Neural cell (in vitro differentiated cells): ENCODE results near the gene LCN10. TPM values are rescaled to one million over a fixed set of nuclear protein-coding genes. Genes with fewer than 3 reads are reported as not detected.

Source experiments
- H2AFZ ChIP-seq: fragments of 200-600, 300-800 bp; sonication (generic), shearing (Covaris generic); 2 replicates; pipeline ENCODE4 v1.6.0; 2014; ENCODE audit warnings: low read depth, mild to moderate bottlenecking, antibody characterized with exemption, low read length, moderate library complexity
- H3F3A ChIP-seq: fragments of 200-600 bp; shearing (Covaris generic); 2 replicates; pipeline ENCODE4 v1.6.1; 2016; ENCODE audit warnings: mild to moderate bottlenecking, moderate library complexity, mixed read lengths, antibody characterized with exemption, low read length; ENCODE audit not compliant: insufficient read depth, poor library complexity, severe bottlenecking
- H3K27ac ChIP-seq: fragments of 200-600, 300-800 bp; sonication (generic), shearing (Covaris generic); 2 replicates; pipeline ENCODE4 v1.5.1; 2014; ENCODE audit warnings: mild to moderate bottlenecking, low read length, moderate library complexity
- H3K27me3 ChIP-seq: fragments of 300-800, 200-600 bp; sonication (generic), shearing (Covaris generic); 2 replicates; pipeline ENCODE4 v1.6.0; 2014; ENCODE audit warnings: mild to moderate bottlenecking, low read depth, low read length, moderate library complexity; ENCODE audit not compliant: insufficient read depth
- H3K36me3 ChIP-seq: fragments of 300-800, 200-600 bp; sonication (generic), shearing (Covaris generic); 2 replicates; pipeline ENCODE4 v1.5.1; 2014; ENCODE audit warnings: mild to moderate bottlenecking, antibody characterized with exemption, low read length, moderate library complexity; ENCODE audit not compliant: insufficient read depth
- H3K4me2 ChIP-seq: fragments of 300-800, 200-600 bp; sonication (generic), shearing (Covaris generic); 2 replicates; pipeline ENCODE4 v1.6.0; 2014; ENCODE audit warnings: mild to moderate bottlenecking, low read length
- H3K4me3 ChIP-seq: fragments of 300-800, 200-600 bp; sonication (generic), shearing (Covaris generic); 2 replicates; pipeline ENCODE4 v1.5.1; 2014; ENCODE audit warnings: mild to moderate bottlenecking, low read length, moderate library complexity
- H3K79me2 ChIP-seq: fragments of 200-600 bp; shearing (Covaris generic); replicated peaks from 2 replicates; pipeline ENCODE4 v1.6.0; 2014; ENCODE audit warnings: mild to moderate bottlenecking, low read length, moderate library complexity; ENCODE audit not compliant: insufficient read depth
- H3K9ac ChIP-seq: fragments of 300-800, 200-600 bp; sonication (generic), shearing (Covaris generic); 2 replicates; pipeline ENCODE4 v1.6.1; 2016; ENCODE audit warnings: mild to moderate bottlenecking, low read length, mixed read lengths
- H3K9me2 ChIP-seq: fragments of 200-600 bp; shearing (Covaris generic); 2 replicates; pipeline ENCODE4 v1.6.1; 2016; ENCODE audit warnings: mild to moderate bottlenecking, low read length, mixed read lengths; ENCODE audit not compliant: insufficient read depth
- H3K9me3 ChIP-seq: fragments of 200-600, 300-800 bp; sonication (generic), shearing (Covaris generic); 2 replicates; pipeline ENCODE4 v1.6.1; 2016; ENCODE audit warnings: mild to moderate bottlenecking, mixed run types, low read length, moderate library complexity, mixed read lengths
- H4K20me1 ChIP-seq: fragments of 200-600 bp; shearing (Covaris generic); 2 replicates; pipeline ENCODE4 v1.6.1; 2016; ENCODE audit warnings: mild to moderate bottlenecking, mixed run types; ENCODE audit not compliant: insufficient read depth
- EP300 ChIP-seq: fragments of 450-650 bp; conservative IDR thresholded peaks from 2 replicates; pipeline ENCODE4 v1.6.1; 2014; ENCODE audit warnings: antibody characterized with exemption, mild to moderate bottlenecking, moderate library complexity; ENCODE audit not compliant: poor library complexity, severe bottlenecking
- EZH2 ChIP-seq: fragments of 200-600, 300-800 bp; shearing (Covaris generic), sonication (generic); IDR thresholded peaks from 2 replicates; pipeline ENCODE4 v1.6.1; 2014; ENCODE audit warnings: antibody characterized with exemption, low read length, borderline replicate concordance, mild to moderate bottlenecking; ENCODE audit not compliant: insufficient read depth, poor library complexity, severe bottlenecking
- MXI1 ChIP-seq: fragments of 450-650 bp; conservative IDR thresholded peaks from 2 replicates; pipeline ENCODE4 v1.6.1; 2014; ENCODE audit warnings: antibody characterized with exemption, mild to moderate bottlenecking; ENCODE audit not compliant: poor library complexity, severe bottlenecking
- POLR2AphosphoS5 ChIP-seq: IDR thresholded peaks from 2 replicates; pipeline ENCODE4 v1.6.1; 2012
- RAD21 ChIP-seq: fragments of 450-650 bp; conservative IDR thresholded peaks from 2 replicates; pipeline ENCODE4 v1.6.1; 2014; ENCODE audit warnings: antibody characterized with exemption, mild to moderate bottlenecking, moderate library complexity
- SMC3 ChIP-seq: fragments of 450-650 bp; conservative IDR thresholded peaks from 2 replicates; pipeline ENCODE4 v1.6.1; 2014; ENCODE audit warnings: antibody characterized with exemption, mild to moderate bottlenecking, moderate library complexity; ENCODE audit not compliant: poor library complexity
- TAF1 ChIP-seq: IDR thresholded peaks from 2 replicates; pipeline ENCODE4 v1.6.1; 2012; ENCODE audit warnings: low read depth
- polyA plus RNA-seq: library from polyadenylated mRNA; depleted of rRNA; stranded (reverse); fragments of >200 nt; gene quantifications from 2 replicates; pipeline ENCODE4 v1.2.3, GENCODE V29; 2014
- TF ChIP-seq, protein P1 (sequence below): fragments of 450-650 bp; IDR thresholded peaks from 2 replicates; pipeline ENCODE4 v1.5.1; 2014; ENCODE audit warnings: antibody characterized with exemption, mild to moderate bottlenecking, moderate library complexity; ENCODE audit not compliant: poor library complexity, severe bottlenecking
- TF ChIP-seq, protein P2 (sequence below): IDR thresholded peaks from 2 replicates; pipeline ENCODE4 v1.6.1; 2012; ENCODE audit warnings: borderline replicate concordance

Gene LCN10
- polyA plus RNA-seq, 1 donor from 2014 or later = not detected

DNA sequence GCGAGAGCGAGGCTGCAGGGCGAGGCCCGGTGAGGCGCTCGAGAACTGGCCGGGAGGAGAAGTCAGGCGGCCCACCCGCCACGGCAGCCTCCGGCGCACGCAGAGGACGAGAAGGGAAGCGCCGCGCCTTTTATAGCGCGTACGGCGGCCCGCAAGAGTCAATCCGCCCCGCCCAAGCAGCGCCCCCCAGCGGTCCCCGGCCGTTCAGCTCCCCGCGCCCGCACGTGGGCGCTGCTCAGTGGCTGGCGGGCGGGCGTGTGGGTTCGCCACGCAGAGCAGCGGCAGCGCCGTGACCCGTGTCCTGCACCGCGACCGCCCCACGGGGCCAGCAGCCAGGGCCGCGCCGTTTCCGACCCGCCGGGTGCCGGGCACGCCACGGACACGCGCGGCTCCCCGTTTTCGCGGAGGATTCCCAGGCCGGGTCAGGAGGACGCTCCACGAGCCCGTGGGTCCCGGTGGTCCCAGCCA is 14.6 kb downstream of the LCN10 start:
- peaks cover 21% of the 10 kb centered on the region for H3K79me2 ChIP-seq
- peak; percentile 99 for TF ChIP-seq POLR2AphosphoS5
- TF ChIP-seq, protein P1, sequence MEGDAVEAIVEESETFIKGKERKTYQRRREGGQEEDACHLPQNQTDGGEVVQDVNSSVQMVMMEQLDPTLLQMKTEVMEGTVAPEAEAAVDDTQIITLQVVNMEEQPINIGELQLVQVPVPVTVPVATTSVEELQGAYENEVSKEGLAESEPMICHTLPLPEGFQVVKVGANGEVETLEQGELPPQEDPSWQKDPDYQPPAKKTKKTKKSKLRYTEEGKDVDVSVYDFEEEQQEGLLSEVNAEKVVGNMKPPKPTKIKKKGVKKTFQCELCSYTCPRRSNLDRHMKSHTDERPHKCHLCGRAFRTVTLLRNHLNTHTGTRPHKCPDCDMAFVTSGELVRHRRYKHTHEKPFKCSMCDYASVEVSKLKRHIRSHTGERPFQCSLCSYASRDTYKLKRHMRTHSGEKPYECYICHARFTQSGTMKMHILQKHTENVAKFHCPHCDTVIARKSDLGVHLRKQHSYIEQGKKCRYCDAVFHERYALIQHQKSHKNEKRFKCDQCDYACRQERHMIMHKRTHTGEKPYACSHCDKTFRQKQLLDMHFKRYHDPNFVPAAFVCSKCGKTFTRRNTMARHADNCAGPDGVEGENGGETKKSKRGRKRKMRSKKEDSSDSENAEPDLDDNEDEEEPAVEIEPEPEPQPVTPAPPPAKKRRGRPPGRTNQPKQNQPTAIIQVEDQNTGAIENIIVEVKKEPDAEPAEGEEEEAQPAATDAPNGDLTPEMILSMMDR = peak; percentile 99
- TF ChIP-seq TAF1 = peak; percentile 92
- peak; percentile 76 for TF ChIP-seq EP300
- TF ChIP-seq MXI1 = peak; percentile 97
- peak; percentile 55 for TF ChIP-seq SMC3
- no peak for TF ChIP-seq EZH2
- peak; percentile 44 for TF ChIP-seq RAD21
- TF ChIP-seq, protein P2, sequence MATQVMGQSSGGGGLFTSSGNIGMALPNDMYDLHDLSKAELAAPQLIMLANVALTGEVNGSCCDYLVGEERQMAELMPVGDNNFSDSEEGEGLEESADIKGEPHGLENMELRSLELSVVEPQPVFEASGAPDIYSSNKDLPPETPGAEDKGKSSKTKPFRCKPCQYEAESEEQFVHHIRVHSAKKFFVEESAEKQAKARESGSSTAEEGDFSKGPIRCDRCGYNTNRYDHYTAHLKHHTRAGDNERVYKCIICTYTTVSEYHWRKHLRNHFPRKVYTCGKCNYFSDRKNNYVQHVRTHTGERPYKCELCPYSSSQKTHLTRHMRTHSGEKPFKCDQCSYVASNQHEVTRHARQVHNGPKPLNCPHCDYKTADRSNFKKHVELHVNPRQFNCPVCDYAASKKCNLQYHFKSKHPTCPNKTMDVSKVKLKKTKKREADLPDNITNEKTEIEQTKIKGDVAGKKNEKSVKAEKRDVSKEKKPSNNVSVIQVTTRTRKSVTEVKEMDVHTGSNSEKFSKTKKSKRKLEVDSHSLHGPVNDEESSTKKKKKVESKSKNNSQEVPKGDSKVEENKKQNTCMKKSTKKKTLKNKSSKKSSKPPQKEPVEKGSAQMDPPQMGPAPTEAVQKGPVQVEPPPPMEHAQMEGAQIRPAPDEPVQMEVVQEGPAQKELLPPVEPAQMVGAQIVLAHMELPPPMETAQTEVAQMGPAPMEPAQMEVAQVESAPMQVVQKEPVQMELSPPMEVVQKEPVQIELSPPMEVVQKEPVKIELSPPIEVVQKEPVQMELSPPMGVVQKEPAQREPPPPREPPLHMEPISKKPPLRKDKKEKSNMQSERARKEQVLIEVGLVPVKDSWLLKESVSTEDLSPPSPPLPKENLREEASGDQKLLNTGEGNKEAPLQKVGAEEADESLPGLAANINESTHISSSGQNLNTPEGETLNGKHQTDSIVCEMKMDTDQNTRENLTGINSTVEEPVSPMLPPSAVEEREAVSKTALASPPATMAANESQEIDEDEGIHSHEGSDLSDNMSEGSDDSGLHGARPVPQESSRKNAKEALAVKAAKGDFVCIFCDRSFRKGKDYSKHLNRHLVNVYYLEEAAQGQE = peak; percentile 85

DNA sequence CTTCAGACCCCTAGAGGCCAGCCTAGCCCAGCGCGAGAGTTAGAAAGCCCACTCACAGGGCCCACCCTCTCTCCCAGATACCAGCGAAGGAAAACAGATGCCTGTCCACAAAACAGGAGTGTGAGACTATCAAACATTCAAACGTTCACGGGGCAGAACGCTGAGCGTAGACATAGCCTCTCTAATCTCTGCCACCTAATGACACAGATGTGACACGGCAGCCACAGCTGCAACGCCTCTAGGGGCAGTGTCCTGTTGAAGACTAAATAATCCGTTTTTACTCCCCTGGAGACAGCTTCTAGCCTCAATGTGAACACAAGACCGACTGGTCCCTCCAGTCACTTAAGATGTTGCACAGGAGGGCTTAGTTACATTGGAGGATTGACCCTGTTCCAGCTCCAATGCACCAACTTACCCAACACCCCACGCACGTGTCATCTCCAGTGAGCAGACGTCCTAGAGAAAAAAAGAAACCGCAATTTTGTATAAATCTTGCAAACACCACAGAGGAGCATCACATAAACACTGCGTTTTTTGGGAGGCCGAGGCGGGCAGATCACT is 16.0 kb downstream of the LCN10 start:
- Histone ChIP-seq H3K79me2 (peaks cover 21% of the 10 kb centered on the region), H3K9ac (peak overlapping the region; percentile 77), H3K36me3 (no peaks in the 10 kb centered on the region), H3K9me3 (no peaks in the 10 kb centered on the region), H4K20me1 (peaks cover 10% of the 10 kb centered on the region), H3K27ac (no peak overlapping the region), H3K4me2 (peak overlapping the region; percentile 97), H3K4me3 (peak overlapping the region; percentile 94), H3K27me3 (peaks cover 8% of the 10 kb centered on the region), H2AFZ (no peak overlapping the region), H3F3A (no peaks in the 10 kb centered on the region), H3K9me2 (no peaks in the 10 kb centered on the region)
- TF ChIP-seq, protein P1 = peak; percentile 47
- TF ChIP-seq SMC3 = no peak

More for the DNA sequence above, 14.6 kb downstream of the LCN10 start:
- Histone ChIP-seq H3F3A (no peaks in the 10 kb centered on the region), H3K9me3 (no peaks in the 10 kb centered on the region), H3K27ac (peak overlapping the region; percentile 31), H3K4me2 (no peak overlapping the region), H3K9me2 (no peaks in the 10 kb centered on the region), H3K36me3 (no peaks in the 10 kb centered on the region), H3K9ac (peak overlapping the region; percentile 77), H2AFZ (no peak overlapping the region), H4K20me1 (peaks cover 10% of the 10 kb centered on the region), H3K27me3 (peaks cover 8% of the 10 kb centered on the region), H3K4me3 (peak overlapping the region; percentile 94)
